Neural progenitor cell (in vitro differentiated cells): ENCODE measurements around the gene ATXN1.

Experiments
- CTCF ChIP-seq: fragments of 200-600 bp; sonication (generic); IDR thresholded peaks from 2 replicates; pipeline ENCODE4 v1.5.1; 2017; ENCODE audit warnings: antibody characterized with exemption, mild to moderate bottlenecking
- EZH2phosphoT487 ChIP-seq: fragments of 200-600 bp; sonication (generic); IDR thresholded peaks from 2 replicates; pipeline ENCODE4 v1.6.1; 2017; ENCODE audit warnings: antibody characterized with exemption

GRCh38 chr6:16760516-16761470 lies at the start of gene ATXN1:
- TF ChIP-seq CTCF (no peak), EZH2phosphoT487 (peak; percentile 11)
